PC-9 (cell line): ENCODE measurements around the gene CENPX. TPM values are rescaled to one million over a fixed set of nuclear protein-coding genes. Genes with fewer than 3 reads are reported as not detected.

ENCODE experiments used
- BruUV-seq: library from RNA; stranded (reverse); fragments of 400-500 nt; replicated peaks from 2 replicates; lab custom pipeline; 2021; lab: Mats Ljungman, UMichigan
- CTCF ChIA-PET: fragments of 300-600 bp; sonication (Branson Sonifier 250); formaldehyde crosslinking; loops from one replicate; lab custom pipeline; 2022; ENCODE audit warnings: antibody characterized with exemption; lab: Charles Lee
- POLR2A ChIA-PET: fragments of 300-600 bp; sonication (Branson Sonifier 250); formaldehyde crosslinking; loops from one replicate; lab custom pipeline; 2022; ENCODE audit warnings: antibody characterized with exemption; ENCODE audit not compliant: unreplicated experiment; lab: Charles Lee
- DNase-seq, 2 experiments: peaks; one replicate each; pipeline versions ENCODE4 v3.0.0 to v3.0.0-alpha.2; 2015 to 2022; ENCODE audit warnings: mixed read lengths in 1 of 2
- H2AFZ ChIP-seq: fragments of 200-600 bp; sonication (generic); 2 replicates; pipeline ENCODE4 v1.8.1; 2017; ENCODE audit warnings: antibody characterized with exemption
- H3F3A ChIP-seq: fragments of 200-600 bp; sonication (generic); 2 replicates; pipeline ENCODE4 v1.8.1; 2017; ENCODE audit warnings: antibody characterized with exemption, mild to moderate bottlenecking, low read depth; ENCODE audit not compliant: insufficient read depth
- H3K27ac ChIP-seq: fragments of 200-600 bp; sonication (generic); 2 replicates; pipeline ENCODE4 v1.6.1; 2016; ENCODE audit warnings: mixed run types
- H3K27me3 ChIP-seq: fragments of 200-600 bp; sonication (generic); 2 replicates; pipeline ENCODE4 v1.6.1; 2016; ENCODE audit warnings: low read depth, mixed run types; ENCODE audit not compliant: insufficient read depth
- H3K36me3 ChIP-seq: fragments of 200-600 bp; sonication (generic); 2 replicates; pipeline ENCODE4 v1.6.1; 2016; ENCODE audit warnings: low read depth, mixed run types
- H3K4me1 ChIP-seq: fragments of 200-600 bp; sonication (generic); replicated peaks from 2 replicates; pipeline ENCODE4 v1.6.1; 2016; ENCODE audit warnings: mixed run types; ENCODE audit not compliant: insufficient read depth
- H3K4me2 ChIP-seq: fragments of 200-600 bp; sonication (generic); 2 replicates; pipeline ENCODE4 v1.6.1; 2017; ENCODE audit warnings: mixed run types
- H3K4me3 ChIP-seq: fragments of 200-600 bp; sonication (generic); 2 replicates; pipeline ENCODE4 v1.6.1; 2016; ENCODE audit warnings: mixed run types
- H3K79me2 ChIP-seq: fragments of 200-600 bp; sonication (generic); 2 replicates; pipeline ENCODE4 v1.6.1; 2017; ENCODE audit warnings: low read depth, mixed run types
- H3K9me2 ChIP-seq: fragments of 200-600 bp; sonication (generic); 2 replicates; pipeline ENCODE4 v1.8.1; 2017; ENCODE audit warnings: mild to moderate bottlenecking; ENCODE audit not compliant: insufficient read depth
- H3K9me3 ChIP-seq: fragments of 200-600 bp; sonication (generic); 2 replicates; pipeline ENCODE4 v1.8.1; 2016; ENCODE audit warnings: low read depth; ENCODE audit not compliant: insufficient read depth
- H4K20me1 ChIP-seq: fragments of 200-600 bp; sonication (generic); 2 replicates; pipeline ENCODE4 v1.8.1; 2017; ENCODE audit not compliant: insufficient read depth
- EZH2 ChIP-seq: fragments of 200-600 bp; sonication (generic); IDR thresholded peaks from 2 replicates; pipeline ENCODE4 v1.8.0; 2017; ENCODE audit warnings: antibody characterized with exemption, low read depth
- intact Hi-C: fragments of 100-400 bp; cut with micrococcal nuclease; formaldehyde crosslinking; loops from one replicate; pipeline ENCODE4 v1.10.0; 2022; ENCODE audit not compliant: unreplicated experiment
- total RNA-seq: library from RNA; stranded (reverse); gene quantifications from 2 replicates; pipeline ENCODE4 v1.2.3, GENCODE V29; 2021
- TF ChIP-seq, protein P1 (sequence below): fragments of 200-600 bp; sonication (generic); conservative IDR thresholded peaks from 2 replicates; pipeline ENCODE4 v1.6.1; 2017; ENCODE audit warnings: mixed run types, antibody characterized with exemption, mild to moderate bottlenecking, moderate library complexity

CENPX gene
- total RNA-seq, 1 experiment from 2014 or later: 132 TPM

DNA sequence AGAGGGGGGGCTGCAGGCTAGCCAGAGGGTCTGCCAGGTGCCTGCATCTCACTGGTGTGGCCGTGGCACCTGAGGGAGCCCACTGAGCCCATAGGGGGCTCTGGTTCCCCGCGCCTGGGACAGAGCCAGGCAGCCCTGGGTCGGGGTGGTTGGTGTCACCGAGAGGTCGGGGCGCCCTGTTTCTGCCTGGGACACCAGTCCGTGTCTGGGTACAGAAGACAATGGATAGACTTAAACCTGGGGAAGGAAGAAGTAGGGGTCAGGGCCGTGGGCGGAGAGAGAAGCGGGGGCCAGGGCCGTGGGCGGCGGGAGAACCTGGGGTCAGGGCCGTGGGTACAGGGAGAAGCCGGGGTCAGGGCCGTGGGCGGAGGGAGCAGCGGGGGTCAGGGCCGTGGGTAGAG lies 25.9 kb upstream of the CENPX start:
- H3K36me3 ChIP-seq: no peaks in the 10 kb centered on the region
- H3K27me3 ChIP-seq: no peaks in the 10 kb centered on the region
- H3K9me3 ChIP-seq: no peaks in the 10 kb centered on the region
- H3K27ac ChIP-seq: no peak overlapping the region
- ChIA-PET CTCF (no interaction called here), POLR2A (no interaction called here)
- no peak for DNase-seq
- H3K4me1 ChIP-seq: no peaks in the 10 kb centered on the region
- H3K79me2 ChIP-seq: peaks cover 13% of the 10 kb centered on the region
- no peak overlapping the region for H3K4me3 ChIP-seq
- no peak for TF ChIP-seq EZH2
- TF ChIP-seq, protein P1, sequence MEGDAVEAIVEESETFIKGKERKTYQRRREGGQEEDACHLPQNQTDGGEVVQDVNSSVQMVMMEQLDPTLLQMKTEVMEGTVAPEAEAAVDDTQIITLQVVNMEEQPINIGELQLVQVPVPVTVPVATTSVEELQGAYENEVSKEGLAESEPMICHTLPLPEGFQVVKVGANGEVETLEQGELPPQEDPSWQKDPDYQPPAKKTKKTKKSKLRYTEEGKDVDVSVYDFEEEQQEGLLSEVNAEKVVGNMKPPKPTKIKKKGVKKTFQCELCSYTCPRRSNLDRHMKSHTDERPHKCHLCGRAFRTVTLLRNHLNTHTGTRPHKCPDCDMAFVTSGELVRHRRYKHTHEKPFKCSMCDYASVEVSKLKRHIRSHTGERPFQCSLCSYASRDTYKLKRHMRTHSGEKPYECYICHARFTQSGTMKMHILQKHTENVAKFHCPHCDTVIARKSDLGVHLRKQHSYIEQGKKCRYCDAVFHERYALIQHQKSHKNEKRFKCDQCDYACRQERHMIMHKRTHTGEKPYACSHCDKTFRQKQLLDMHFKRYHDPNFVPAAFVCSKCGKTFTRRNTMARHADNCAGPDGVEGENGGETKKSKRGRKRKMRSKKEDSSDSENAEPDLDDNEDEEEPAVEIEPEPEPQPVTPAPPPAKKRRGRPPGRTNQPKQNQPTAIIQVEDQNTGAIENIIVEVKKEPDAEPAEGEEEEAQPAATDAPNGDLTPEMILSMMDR: no peak
- H2AFZ ChIP-seq: no peak overlapping the region
- intact Hi-C loops: no loop called here
- H3F3A ChIP-seq: no peaks in the 10 kb centered on the region
- no peak overlapping the region for H3K4me2 ChIP-seq
- H3K9me2 ChIP-seq: no peaks in the 10 kb centered on the region
- H4K20me1 ChIP-seq: no peaks in the 10 kb centered on the region
- BruUV-seq: TSS peak; percentile 5

DNA sequence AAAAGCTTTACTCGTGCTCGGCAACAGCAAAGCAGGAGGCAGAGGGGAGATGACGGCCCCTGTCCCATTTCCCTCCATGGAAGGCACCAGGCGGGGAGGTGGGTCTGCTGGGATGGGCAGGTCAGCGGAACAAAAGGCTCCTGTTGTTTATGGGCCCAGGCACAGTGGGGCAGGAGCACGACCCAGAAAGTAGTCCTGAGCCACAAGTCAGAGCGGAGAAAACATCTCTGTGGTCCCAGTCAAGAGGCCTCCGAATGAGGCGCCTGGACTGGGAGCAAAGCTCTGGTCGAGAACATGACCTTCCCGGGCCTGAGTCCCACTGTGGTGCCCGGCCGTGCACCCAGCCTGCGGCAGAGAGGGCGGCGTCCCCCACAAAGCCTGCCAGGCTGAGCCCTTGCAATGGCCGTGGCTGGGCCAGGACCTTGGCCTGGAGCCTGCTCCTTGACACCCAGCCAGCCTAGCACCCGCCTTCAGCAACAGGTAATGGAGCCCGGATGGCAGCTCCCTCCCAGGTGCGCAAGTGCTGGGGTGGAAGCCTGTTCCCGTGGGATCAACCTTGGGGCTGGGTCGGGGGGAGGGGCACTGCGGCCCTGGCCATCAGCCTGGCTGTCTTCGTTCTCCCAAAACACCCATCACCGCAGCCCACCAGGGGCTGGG lies 25.4 kb upstream of the CENPX start:
- no TSS peak for BruUV-seq
- no peak for TF ChIP-seq EZH2
- TF ChIP-seq, protein P1: no peak
- Histone ChIP-seq H3K4me1 (no peaks in the 10 kb centered on the region), H4K20me1 (no peaks in the 10 kb centered on the region), H3K36me3 (no peaks in the 10 kb centered on the region), H3K27me3 (no peaks in the 10 kb centered on the region), H3K4me2 (no peak overlapping the region), H3K4me3 (no peak overlapping the region), H3K9me2 (no peaks in the 10 kb centered on the region), H2AFZ (no peak overlapping the region), H3F3A (no peaks in the 10 kb centered on the region), H3K79me2 (peaks cover 11% of the 10 kb centered on the region), H3K9me3 (no peaks in the 10 kb centered on the region), H3K27ac (no peak overlapping the region)
- ChIA-PET POLR2A (interaction anchor here (0.6 kb wide), 1 partner anchor 54 kb away, joined by 3 read pairs; no protein-coding TSS in a partner anchor), CTCF (no interaction called here)
- DNase-seq: no peak
- intact Hi-C loops: no loop called here

DNA sequence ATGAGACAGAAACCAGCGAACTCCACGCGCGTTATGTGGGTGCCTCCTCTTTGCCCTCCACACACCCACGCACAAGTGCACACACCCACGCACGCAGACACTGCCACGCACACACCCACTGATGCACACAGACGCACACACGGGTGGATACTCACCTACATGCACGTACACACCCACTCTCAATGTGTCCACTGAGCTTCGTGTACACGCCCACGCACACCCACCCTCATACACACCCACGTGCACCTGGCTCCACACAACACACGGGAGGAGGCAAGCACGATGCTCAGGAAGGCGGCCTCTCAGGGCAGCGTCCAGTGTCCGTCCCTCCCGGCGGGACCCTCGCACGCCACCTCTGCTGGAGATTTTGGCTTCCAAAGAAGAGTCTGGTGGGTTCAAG lies 24.7 kb upstream of the CENPX start:
- H3K4me2 ChIP-seq: no peak overlapping the region
- no peaks in the 10 kb centered on the region for H3K36me3 ChIP-seq
- TF ChIP-seq, protein P1: no peak
- no peak for TF ChIP-seq EZH2
- H3K9me3 ChIP-seq: no peaks in the 10 kb centered on the region
- no peak overlapping the region for H3K27ac ChIP-seq
- intact Hi-C loops: no loop called here
- H4K20me1 ChIP-seq: no peaks in the 10 kb centered on the region
- no peak overlapping the region for H2AFZ ChIP-seq
- no peaks in the 10 kb centered on the region for H3F3A ChIP-seq
- POLR2A ChIA-PET: interaction anchor here (0.6 kb wide), 1 partner anchor 55 kb away, joined by 3 read pairs; no protein-coding TSS in a partner anchor
- no peaks in the 10 kb centered on the region for H3K9me2 ChIP-seq
- H3K79me2 ChIP-seq: peaks cover 4% of the 10 kb centered on the region; the same call in 1 of the 2 replicates
- BruUV-seq: no TSS peak
- no peaks in the 10 kb centered on the region for H3K27me3 ChIP-seq
- no peak for DNase-seq
- H3K4me1 ChIP-seq: no peaks in the 10 kb centered on the region
- CTCF ChIA-PET: no interaction called here
- no peak overlapping the region for H3K4me3 ChIP-seq
